ENCODE measurements around the gene TMEM125. TPM values are rescaled to one million over a fixed set of nuclear protein-coding genes. Genes with fewer than 3 reads are reported as not detected.

Gene TMEM125
- total RNA-seq, 1 experiment from 2014 or later: 21.5 TPM

GRCh38 chr1:43306688-43307457 lies 37.1 kb downstream of the TMEM125 start (continued):
- TF ChIP-seq, protein P1, sequence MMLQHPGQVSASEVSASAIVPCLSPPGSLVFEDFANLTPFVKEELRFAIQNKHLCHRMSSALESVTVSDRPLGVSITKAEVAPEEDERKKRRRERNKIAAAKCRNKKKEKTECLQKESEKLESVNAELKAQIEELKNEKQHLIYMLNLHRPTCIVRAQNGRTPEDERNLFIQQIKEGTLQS (CRISPR knock-in tag; conservative IDR thresholded peaks at IDR 0.05): no peak
- TF ChIP-seq, protein P2, sequence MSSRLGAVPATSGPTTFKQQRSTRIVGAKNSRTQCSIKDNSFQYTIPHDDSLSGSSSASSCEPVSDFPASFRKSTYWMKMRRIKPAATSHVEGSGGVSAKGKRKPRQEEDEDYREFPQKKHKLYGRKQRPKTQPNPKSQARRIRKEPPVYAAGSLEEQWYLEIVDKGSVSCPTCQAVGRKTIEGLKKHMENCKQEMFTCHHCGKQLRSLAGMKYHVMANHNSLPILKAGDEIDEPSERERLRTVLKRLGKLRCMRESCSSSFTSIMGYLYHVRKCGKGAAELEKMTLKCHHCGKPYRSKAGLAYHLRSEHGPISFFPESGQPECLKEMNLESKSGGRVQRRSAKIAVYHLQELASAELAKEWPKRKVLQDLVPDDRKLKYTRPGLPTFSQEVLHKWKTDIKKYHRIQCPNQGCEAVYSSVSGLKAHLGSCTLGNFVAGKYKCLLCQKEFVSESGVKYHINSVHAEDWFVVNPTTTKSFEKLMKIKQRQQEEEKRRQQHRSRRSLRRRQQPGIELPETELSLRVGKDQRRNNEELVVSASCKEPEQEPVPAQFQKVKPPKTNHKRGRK (CRISPR knock-in tag; IDR thresholded peaks at IDR 0.05; ENCODE audit: borderline replicate concordance): no peak
- TF ChIP-seq CBFB (CRISPR knock-in tag; IDR thresholded peaks at IDR 0.05; ENCODE audit: low read depth): no peak
- TF ChIP-seq HMGA2 (CRISPR knock-in tag; IDR thresholded peaks at IDR 0.05): no peak
- TF ChIP-seq, protein P3, sequence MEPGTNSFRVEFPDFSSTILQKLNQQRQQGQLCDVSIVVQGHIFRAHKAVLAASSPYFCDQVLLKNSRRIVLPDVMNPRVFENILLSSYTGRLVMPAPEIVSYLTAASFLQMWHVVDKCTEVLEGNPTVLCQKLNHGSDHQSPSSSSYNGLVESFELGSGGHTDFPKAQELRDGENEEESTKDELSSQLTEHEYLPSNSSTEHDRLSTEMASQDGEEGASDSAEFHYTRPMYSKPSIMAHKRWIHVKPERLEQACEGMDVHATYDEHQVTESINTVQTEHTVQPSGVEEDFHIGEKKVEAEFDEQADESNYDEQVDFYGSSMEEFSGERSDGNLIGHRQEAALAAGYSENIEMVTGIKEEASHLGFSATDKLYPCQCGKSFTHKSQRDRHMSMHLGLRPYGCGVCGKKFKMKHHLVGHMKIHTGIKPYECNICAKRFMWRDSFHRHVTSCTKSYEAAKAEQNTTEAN (CRISPR knock-in tag; IDR thresholded peaks at IDR 0.05): no peak

DNA sequence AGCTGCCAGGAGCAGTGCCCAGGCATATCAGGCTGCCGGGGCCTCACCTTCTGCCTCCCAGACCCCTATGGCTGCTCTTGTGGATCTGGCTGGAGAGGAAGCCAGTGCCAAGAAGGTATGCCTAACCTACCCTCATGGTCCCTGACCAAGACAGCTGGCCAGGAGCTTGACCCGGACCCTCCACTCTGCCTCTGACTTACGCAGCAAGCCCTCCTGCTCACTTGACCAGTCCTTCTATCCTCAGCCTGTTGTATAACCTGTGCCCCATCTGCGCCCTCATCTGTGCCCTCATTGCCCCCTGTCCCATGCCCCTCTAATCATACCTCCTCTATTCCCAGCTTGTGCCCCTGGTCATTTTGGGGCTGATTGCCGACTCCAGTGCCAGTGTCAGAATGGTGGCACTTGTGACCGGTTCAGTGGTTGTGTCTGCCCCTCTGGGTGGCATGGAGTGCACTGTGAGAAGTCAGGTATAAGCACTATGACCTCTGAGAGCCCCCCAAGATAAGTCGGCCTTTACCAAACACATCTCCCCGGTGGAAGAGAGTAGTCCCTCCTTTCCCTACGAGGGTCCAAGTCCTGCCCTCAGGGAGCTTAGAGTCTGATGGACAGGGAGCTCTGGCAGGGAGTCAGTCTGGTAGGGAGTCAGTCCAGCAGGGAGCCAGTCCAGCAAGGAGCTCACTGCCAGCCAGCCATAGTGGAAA lies 37.8 kb downstream of the TMEM125 start:
- POLR2A ChIA-PET: no interaction called here
- Mint-ChIP-seq H3K36me3 (no peaks in the 10 kb centered on the region), H3K9me3 (no peaks in the 10 kb centered on the region), H3K4me1 (no peaks in the 10 kb centered on the region), H3K27ac (no peak overlapping the region), H3K27me3 (ENCODE audit: low read depth) (no peaks in the 10 kb centered on the region; the same call in 1 of the 2 replicates), H3K4me3 (no peak overlapping the region)
- DNase-seq (ENCODE audit: low spot score) (no peak), ATAC-seq (no peak)
- TF ChIP-seq ZNF263 (CRISPR knock-in tag; IDR thresholded peaks at IDR 0.05; ENCODE audit: low read depth) (no peak), NFYB (CRISPR knock-in tag; conservative IDR thresholded peaks at IDR 0.05; ENCODE audit: low read depth) (no peak), ETV6 (CRISPR knock-in tag; IDR thresholded peaks at IDR 0.05) (no peak), ZNF396 (CRISPR knock-in tag; IDR thresholded peaks at IDR 0.05; ENCODE audit: borderline replicate concordance) (no peak), STAT6 (CRISPR knock-in tag; conservative IDR thresholded peaks at IDR 0.05; ENCODE audit: low read depth) (no peak), JAZF1 (CRISPR knock-in tag; IDR thresholded peaks at IDR 0.05) (no peak), TEAD1 (CRISPR knock-in tag; IDR thresholded peaks at IDR 0.05) (no peak)
- TF ChIP-seq, protein P4, sequence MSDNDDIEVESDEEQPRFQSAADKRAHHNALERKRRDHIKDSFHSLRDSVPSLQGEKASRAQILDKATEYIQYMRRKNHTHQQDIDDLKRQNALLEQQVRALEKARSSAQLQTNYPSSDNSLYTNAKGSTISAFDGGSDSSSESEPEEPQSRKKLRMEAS (CRISPR knock-in tag; IDR thresholded peaks at IDR 0.05): no peak
- TF ChIP-seq, protein P5, sequence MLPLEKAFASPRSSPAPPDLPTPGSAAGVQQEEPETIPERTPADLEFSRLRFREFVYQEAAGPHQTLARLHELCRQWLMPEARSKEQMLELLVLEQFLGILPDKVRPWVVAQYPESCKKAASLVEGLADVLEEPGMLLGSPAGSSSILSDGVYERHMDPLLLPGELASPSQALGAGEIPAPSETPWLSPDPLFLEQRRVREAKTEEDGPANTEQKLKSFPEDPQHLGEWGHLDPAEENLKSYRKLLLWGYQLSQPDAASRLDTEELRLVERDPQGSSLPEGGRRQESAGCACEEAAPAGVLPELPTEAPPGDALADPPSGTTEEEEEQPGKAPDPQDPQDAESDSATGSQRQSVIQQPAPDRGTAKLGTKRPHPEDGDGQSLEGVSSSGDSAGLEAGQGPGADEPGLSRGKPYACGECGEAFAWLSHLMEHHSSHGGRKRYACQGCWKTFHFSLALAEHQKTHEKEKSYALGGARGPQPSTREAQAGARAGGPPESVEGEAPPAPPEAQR (CRISPR knock-in tag; IDR thresholded peaks at IDR 0.05): no peak
- CTCF ChIA-PET: interaction anchor here (1.2 to 2.0 kb wide), 2 partner anchors 22 to 51 kb away, joined by 3 to 7 read pairs; partner anchors contain the start of genes C1orf210 and CDC20

Measured in WTC11 (cell line).